NOMO-1 treated with dmso at 0.1 percent for 144 hours (cell line): ENCODE results near the gene EML1.

Experiments
- DNase-seq: peaks from one replicate; lab custom pipeline; 2025; ENCODE audit not compliant: unreplicated experiment; lab: John Stamatoyannopoulos, UW

EML1 gene

GRCh38 chr14:99982537-99983250 lies 189.5 kb downstream of the EML1 start:
- DNase-seq = peak; percentile 43

GRCh38 chr14:99983251-99984015 lies 190.2 kb downstream of the EML1 start:
- DNase-seq = peak; percentile 0

- no peak for DNase-seq
These were observed 190.8 kb downstream of the EML1 start for GRCh38 chr14:99984036-99984435.

- no peak for DNase-seq
These were observed 193.2 kb downstream of the EML1 start for GRCh38 chr14:99986396-99986795.

GRCh38 chr14:99989032-99989431 lies 195.8 kb downstream of the EML1 start:
- no peak for DNase-seq

GRCh38 chr14:99990268-99991170 lies 197.3 kb downstream of the EML1 start:
- DNase-seq = no peak

- no peak for DNase-seq
These were observed 198.1 kb downstream of the EML1 start for GRCh38 chr14:99991331-99991730.
